ENCODE results near the gene UNK.
"Not testable (repeated sequence)": the region's sequence is repeated elsewhere in the genome, so short reads cannot be mapped to it uniquely, and the experiment has no call there.

UNK gene

DNA sequence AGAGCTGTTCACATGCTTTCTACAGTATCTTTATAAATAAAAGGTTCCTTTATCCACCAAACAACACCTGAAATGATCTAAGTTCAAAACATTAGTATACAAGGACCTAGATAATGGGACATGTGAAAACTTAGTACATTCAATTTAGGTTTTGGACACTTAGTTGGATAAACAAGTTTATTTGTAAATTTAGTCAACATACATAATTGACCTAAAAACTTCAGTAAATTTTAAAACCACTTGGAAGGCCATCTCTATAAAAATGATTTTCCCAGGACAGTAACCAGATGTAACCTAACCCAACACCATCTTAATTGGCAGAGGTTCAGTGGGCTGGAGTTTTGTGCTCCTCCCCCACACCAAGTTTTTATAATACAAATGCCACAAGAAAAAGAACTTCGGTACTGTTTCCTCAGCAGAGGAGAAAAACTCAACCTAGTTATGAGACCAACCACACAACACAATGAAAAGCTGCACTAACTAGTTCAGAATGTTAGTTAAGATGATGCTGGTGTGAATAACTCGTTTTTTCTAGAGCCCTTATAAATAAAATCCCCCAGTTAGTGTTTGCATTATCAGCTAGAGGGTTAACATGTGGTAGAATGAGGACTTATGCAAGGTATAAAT is 7.2 kb upstream of the UNK start:
- DNase-seq (ENCODE audit: extremely low read depth, low read depth): no peak
- TF ChIP-seq, protein P1, sequence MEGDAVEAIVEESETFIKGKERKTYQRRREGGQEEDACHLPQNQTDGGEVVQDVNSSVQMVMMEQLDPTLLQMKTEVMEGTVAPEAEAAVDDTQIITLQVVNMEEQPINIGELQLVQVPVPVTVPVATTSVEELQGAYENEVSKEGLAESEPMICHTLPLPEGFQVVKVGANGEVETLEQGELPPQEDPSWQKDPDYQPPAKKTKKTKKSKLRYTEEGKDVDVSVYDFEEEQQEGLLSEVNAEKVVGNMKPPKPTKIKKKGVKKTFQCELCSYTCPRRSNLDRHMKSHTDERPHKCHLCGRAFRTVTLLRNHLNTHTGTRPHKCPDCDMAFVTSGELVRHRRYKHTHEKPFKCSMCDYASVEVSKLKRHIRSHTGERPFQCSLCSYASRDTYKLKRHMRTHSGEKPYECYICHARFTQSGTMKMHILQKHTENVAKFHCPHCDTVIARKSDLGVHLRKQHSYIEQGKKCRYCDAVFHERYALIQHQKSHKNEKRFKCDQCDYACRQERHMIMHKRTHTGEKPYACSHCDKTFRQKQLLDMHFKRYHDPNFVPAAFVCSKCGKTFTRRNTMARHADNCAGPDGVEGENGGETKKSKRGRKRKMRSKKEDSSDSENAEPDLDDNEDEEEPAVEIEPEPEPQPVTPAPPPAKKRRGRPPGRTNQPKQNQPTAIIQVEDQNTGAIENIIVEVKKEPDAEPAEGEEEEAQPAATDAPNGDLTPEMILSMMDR (IDR thresholded peaks at IDR 0.05; ENCODE audit: low read depth, low read length): no peak

DNA sequence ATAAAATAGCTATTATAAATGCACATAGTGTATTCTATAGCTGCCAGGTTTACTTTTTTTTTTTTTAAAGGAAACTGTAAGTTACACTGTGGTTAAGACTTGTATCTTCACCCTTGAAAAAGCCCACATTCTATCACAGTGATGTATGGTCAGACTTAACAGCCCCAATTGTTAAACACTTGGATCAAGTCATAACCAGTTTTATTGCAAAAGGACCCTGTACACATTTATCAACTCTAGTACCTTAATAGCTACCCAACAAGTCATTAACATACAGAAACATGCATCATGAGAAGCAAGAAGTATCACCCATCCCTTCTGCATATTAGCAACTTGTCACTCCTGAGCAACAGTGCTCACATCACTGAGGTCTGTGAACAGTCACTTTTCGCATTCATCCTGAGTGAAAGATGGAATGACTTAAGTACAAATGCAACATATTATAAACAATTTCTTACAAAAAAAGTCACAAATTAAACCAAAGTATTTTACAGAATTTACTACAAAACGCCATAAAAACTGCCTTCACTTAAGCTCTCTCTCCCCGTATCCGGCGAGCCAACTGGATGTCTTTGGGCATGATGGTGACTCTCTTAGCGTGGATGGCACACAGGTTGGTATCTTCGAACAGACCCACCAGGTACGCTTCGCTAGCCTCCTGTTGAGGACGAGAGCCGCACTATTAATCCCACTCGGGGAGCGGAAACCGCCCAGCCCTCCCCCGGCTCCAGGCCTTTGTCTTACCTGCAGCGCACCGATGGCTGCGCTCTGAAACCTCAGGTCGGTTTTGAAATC is 6.3 kb upstream of the UNK start:
- DNase-seq (ENCODE audit: extremely low read depth, low read depth): not testable (repeated sequence)

DNA sequence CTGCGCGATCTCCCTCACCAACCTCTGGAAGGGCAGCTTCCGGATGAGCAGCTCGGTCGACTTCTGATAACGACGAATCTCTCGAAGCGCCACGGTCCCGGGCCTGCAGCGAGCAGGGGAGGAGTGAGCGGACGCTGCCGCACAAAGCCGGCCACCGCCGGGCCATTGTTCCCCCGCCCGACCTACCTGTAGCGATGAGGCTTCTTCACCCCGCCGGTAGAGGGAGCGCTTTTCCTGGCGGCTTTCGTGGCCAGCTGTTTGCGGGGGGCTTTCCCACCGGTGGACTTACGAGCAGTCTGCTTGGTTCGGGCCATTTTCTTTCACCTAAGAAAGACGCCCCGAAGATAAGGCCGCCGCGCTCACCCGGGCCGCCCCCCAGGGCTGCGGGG is 5.8 kb upstream of the UNK start:
- no peak for DNase-seq (ENCODE audit: extremely low read depth, low read depth)

DNA sequence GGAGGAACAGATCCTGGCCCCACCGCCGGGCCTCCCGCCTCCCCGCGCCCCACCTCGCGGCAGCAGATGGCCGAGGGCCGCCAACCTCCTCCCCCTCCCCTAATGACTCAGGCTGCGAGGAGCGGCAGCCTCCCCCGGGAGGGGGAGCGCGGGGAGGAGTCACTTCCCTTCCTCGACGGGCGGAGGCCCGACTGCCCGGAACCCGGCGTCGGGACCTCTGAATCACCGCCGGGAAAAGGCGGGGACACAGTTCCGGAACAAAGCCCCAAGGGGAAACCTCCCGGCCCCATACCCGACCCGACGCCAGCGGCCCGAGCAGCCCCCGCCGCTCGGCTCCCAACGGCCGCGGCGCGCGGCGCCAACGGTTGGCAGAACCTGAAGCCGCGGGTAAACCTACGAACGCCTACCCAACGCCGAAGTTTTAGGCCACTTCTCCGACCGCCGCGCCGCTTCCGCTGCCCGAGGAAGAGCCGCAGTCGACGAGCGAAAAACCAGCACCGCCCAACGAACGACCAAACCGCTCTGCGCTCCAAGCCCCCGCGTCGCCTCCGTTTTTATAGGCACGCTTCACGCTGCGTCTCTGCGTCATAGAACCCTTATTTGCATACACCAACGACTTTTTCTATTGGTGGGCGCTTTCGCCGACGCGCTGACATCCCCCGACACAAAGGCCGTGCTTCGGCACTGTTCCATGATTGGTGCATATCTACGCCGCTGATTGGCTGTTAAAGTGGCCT is 5.2 kb upstream of the UNK start:
- TF ChIP-seq, protein P1 (IDR thresholded peaks at IDR 0.05; ENCODE audit: low read depth, low read length): no peak
- peak; percentile 100 for DNase-seq (ENCODE audit: extremely low read depth, low read depth)

More for the DNA sequence above, 5.8 kb upstream of the UNK start:
- TF ChIP-seq, protein P1 (IDR thresholded peaks at IDR 0.05; ENCODE audit: low read depth, low read length): peak; percentile 50

DNA sequence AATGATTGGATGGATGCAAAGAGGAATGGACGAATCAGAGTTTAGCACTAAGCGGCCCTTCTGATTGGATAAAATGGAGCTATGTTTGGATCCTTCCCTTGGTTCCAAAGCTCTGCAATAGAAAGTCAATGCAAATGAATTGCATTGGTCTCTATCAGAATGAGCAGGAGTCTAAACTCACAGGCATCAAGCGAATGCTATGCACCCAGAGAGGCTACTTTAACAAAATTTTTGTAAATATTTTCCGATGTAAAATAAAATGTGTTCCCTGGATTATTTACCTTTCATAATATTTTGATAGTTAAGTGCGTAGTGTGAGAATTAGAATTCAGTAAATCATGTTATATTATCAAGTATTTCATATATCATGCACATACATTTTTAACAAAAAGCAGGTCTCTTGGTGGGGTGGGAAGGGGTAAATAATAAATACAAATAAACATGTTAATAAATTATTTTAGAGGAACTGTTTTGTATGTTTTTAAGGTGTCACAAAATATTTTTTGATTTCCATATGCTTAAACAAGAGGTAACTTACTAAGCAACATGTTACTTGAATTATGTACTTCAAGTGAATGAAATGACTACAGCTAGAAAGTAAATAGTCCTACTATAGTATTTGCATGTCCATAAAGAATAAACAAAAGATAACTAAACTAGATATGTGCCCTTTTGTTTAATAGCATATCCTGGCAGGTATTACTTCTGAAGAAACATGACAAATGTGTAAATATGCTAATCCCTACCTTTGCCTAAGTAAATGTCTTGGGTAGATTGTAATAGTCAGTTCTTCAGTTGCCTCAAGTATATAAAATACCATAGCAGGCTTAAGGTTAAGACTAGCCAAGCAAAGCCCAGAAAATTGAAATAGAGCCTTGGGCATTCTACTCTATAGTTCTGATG is 4.4 kb upstream of the UNK start:
- DNase-seq (ENCODE audit: extremely low read depth, low read depth): no peak
- TF ChIP-seq, protein P1 (IDR thresholded peaks at IDR 0.05; ENCODE audit: low read depth, low read length): no peak

DNA sequence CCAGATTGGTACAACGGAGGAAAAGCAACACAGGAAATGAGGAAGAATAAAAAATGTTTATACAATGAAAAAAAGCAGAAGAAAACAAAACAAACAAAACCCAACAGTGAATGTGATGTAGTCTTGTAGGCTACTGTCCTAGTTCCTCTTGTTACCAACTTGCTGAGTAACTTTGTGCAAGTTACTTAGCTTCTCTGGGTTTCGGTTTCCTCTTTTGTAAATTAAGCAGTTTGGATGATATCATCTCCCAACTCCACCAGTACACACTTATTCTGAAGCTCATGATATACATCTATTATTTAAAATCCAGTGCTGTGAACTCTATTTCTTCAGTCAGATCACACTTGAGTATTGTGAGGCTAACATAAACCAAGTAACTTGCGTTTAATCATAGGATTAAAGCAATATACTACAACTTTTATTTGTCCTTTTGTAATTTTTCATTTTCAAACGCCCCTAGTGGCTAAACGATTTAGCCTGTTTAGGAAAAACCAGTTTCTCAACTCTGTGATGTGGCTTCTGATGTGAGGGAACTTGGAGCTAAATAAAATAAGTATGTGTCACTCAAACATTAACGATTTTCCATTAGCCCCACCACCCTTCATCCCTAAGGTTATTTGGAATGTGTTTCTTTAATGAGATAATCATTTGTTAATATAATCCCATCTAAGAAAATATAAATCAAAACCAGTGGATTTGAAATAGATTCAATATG is 1.4 kb upstream of the UNK start:
- TF ChIP-seq, protein P1 (IDR thresholded peaks at IDR 0.05; ENCODE audit: low read depth, low read length): peak; percentile 68
- DNase-seq (ENCODE audit: extremely low read depth, low read depth): no peak

Data from AG09319 (cell line).